ENCODE results near the gene SCN5A.

The SCN5A gene

DNA sequence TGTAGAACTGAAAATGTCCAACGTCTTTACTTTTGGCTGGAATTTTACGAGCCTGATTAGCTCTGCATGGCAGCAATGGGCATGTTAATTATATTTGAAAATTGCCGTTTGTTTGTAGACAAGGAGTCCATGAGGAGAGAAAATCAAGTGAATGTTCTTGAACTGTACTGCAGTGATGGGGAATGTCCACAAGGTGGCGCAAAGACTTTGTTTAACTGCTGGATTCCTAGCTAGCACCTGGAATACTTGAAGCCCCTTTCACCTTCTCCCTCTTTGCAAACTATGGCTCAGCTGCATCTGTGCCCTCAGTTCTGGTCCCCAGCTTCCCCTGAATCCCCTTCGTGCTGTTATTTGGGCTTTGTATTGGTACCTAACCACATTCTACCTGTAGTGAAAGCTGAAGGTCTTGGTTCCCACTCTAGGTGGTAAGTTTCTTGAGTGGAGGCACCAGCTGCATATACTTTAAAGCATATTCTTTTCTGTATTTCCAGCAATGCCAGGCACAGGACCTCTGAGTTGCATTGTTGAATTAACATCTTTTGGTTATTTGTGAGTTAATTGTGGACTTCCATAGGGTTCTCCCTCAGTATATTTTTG lies 128.0 kb downstream of the SCN5A start:
- Histone ChIP-seq H3K79me2 (ENCODE audit: low read length) (no peaks in the 10 kb centered on the region), H3K27ac (ENCODE audit: low read length) (no peak overlapping the region), H3K27me3 (replicated peaks; ENCODE audit: insufficient read depth, low read length) (no peaks in the 10 kb centered on the region), H3K9me2 (replicated peaks; ENCODE audit: insufficient read depth, low read length) (no peaks in the 10 kb centered on the region), H4K20me1 (ENCODE audit: insufficient read depth, low read length) (no peaks in the 10 kb centered on the region), H3K36me3 (replicated peaks; ENCODE audit: insufficient read depth, low read length) (no peaks in the 10 kb centered on the region), H2AFZ (ENCODE audit: low read length) (no peak overlapping the region), H3K4me3 (ENCODE audit: low read length) (no peak overlapping the region), H3K9me3 (replicated peaks; ENCODE audit: insufficient read depth, low read length) (no peaks in the 10 kb centered on the region), H3F3A (ENCODE audit: insufficient read depth, low read length) (no peaks in the 10 kb centered on the region), H3K4me2 (ENCODE audit: low read depth, low read length) (no peak overlapping the region), H3K9ac (ENCODE audit: low read length) (no peak overlapping the region), H3K4me1 (ENCODE audit: low read length) (peaks cover 19% of the 10 kb centered on the region)
- peak; percentile 69 for DNase-seq
- TF ChIP-seq EZH2phosphoT487 (IDR thresholded peaks at IDR 0.05; ENCODE audit: low read length) = no peak
- TF ChIP-seq, protein P1, sequence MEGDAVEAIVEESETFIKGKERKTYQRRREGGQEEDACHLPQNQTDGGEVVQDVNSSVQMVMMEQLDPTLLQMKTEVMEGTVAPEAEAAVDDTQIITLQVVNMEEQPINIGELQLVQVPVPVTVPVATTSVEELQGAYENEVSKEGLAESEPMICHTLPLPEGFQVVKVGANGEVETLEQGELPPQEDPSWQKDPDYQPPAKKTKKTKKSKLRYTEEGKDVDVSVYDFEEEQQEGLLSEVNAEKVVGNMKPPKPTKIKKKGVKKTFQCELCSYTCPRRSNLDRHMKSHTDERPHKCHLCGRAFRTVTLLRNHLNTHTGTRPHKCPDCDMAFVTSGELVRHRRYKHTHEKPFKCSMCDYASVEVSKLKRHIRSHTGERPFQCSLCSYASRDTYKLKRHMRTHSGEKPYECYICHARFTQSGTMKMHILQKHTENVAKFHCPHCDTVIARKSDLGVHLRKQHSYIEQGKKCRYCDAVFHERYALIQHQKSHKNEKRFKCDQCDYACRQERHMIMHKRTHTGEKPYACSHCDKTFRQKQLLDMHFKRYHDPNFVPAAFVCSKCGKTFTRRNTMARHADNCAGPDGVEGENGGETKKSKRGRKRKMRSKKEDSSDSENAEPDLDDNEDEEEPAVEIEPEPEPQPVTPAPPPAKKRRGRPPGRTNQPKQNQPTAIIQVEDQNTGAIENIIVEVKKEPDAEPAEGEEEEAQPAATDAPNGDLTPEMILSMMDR (IDR thresholded peaks at IDR 0.05; ENCODE audit: low read length) = peak; percentile 91

DNA sequence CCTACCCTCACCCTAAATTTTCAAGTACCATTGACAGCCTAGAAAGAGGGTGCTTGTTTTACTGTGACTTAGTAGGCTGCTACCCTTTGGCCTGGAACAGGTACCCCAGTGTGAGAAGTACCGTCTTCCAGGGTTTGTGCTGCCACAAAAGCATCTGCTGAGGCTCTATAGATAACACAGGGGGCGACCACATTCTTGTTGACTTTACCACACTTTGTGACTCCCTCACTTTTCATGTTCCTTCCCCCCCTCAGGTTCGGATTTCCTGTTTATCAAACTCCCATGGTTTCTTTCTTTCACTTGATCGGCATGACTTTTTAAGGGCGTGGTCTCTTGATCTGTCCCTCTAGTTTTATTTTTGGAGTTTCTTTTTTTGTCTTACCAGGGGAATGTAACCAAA lies 129.8 kb downstream of the SCN5A start:
- Histone ChIP-seq H3K79me2 (ENCODE audit: low read length) (no peaks in the 10 kb centered on the region), H3K9me2 (replicated peaks; ENCODE audit: insufficient read depth, low read length) (no peaks in the 10 kb centered on the region), H3K9me3 (replicated peaks; ENCODE audit: insufficient read depth, low read length) (no peaks in the 10 kb centered on the region), H3K9ac (ENCODE audit: low read length) (no peak overlapping the region), H4K20me1 (ENCODE audit: insufficient read depth, low read length) (no peaks in the 10 kb centered on the region), H3K27ac (ENCODE audit: low read length) (no peak overlapping the region), H3K27me3 (replicated peaks; ENCODE audit: insufficient read depth, low read length) (no peaks in the 10 kb centered on the region), H2AFZ (ENCODE audit: low read length) (no peak overlapping the region), H3F3A (ENCODE audit: insufficient read depth, low read length) (no peaks in the 10 kb centered on the region), H3K36me3 (replicated peaks; ENCODE audit: insufficient read depth, low read length) (no peaks in the 10 kb centered on the region), H3K4me3 (ENCODE audit: low read length) (no peak overlapping the region; the same call in 1 of the 2 replicates), H3K4me2 (ENCODE audit: low read depth, low read length) (peak overlapping the region; percentile 47; the same call in 1 of the 2 replicates), H3K4me1 (ENCODE audit: low read length) (peaks cover 19% of the 10 kb centered on the region)
- no peak for TF ChIP-seq EZH2 (optimal IDR thresholded peaks at IDR 0.05; ENCODE audit: low read depth, low read length)
- TF ChIP-seq, protein P1 (IDR thresholded peaks at IDR 0.05; ENCODE audit: low read length) = no peak
- no peak for TF ChIP-seq EZH2phosphoT487 (IDR thresholded peaks at IDR 0.05; ENCODE audit: low read length)
- DNase-seq = peak; percentile 15

DNA sequence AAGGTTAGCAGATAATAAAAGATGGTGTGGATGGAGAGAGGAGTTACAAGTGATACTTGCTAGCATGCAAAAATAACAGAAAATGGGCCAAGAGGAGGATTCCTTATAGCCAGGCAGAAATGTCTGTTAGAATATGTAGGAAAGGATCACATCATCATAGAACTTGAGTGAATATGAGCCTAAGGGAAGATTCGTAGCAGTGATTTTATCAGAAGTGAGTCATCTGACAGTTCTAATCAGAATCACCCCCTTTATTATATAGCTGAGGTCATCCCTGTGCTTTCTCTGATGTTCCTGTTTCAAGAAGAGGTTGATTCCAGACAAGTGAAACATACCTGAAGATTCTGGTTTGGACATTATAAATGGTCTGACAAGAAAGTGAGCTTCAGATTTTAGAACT lies 130.5 kb downstream of the SCN5A start:
- TF ChIP-seq, protein P1 (IDR thresholded peaks at IDR 0.05; ENCODE audit: low read length) = no peak
- TF ChIP-seq EZH2 (optimal IDR thresholded peaks at IDR 0.05; ENCODE audit: low read depth, low read length) = no peak
- TF ChIP-seq EZH2phosphoT487 (IDR thresholded peaks at IDR 0.05; ENCODE audit: low read length) = no peak
- no peak overlapping the region for H3K4me2 ChIP-seq (ENCODE audit: low read depth, low read length)
- H3K27me3 ChIP-seq (replicated peaks; ENCODE audit: insufficient read depth, low read length) = no peaks in the 10 kb centered on the region
- H3F3A ChIP-seq (ENCODE audit: insufficient read depth, low read length) = no peaks in the 10 kb centered on the region
- H3K79me2 ChIP-seq (ENCODE audit: low read length) = no peaks in the 10 kb centered on the region
- no peaks in the 10 kb centered on the region for H3K36me3 ChIP-seq (replicated peaks; ENCODE audit: insufficient read depth, low read length)
- no peaks in the 10 kb centered on the region for H4K20me1 ChIP-seq (ENCODE audit: insufficient read depth, low read length)
- no peak overlapping the region for H2AFZ ChIP-seq (ENCODE audit: low read length)
- H3K4me1 ChIP-seq (ENCODE audit: low read length) = peaks cover 19% of the 10 kb centered on the region
- no peak overlapping the region for H3K27ac ChIP-seq (ENCODE audit: low read length)
- H3K9me2 ChIP-seq (replicated peaks; ENCODE audit: insufficient read depth, low read length) = no peaks in the 10 kb centered on the region
- no peak overlapping the region for H3K4me3 ChIP-seq (ENCODE audit: low read length)
- no peak for DNase-seq
- no peaks in the 10 kb centered on the region for H3K9me3 ChIP-seq (replicated peaks; ENCODE audit: insufficient read depth, low read length)
- H3K9ac ChIP-seq (ENCODE audit: low read length) = no peak overlapping the region

Data from MM.1S (cell line).